ENCODE data around the gene SPOUT1. TPM values are rescaled to one million over a fixed set of nuclear protein-coding genes. Genes with fewer than 3 reads are reported as not detected.

The SPOUT1 gene
- total and polyA plus RNA-seq, 11 donors: 6.1 to 24.7 (median 15.1) TPM

DNA sequence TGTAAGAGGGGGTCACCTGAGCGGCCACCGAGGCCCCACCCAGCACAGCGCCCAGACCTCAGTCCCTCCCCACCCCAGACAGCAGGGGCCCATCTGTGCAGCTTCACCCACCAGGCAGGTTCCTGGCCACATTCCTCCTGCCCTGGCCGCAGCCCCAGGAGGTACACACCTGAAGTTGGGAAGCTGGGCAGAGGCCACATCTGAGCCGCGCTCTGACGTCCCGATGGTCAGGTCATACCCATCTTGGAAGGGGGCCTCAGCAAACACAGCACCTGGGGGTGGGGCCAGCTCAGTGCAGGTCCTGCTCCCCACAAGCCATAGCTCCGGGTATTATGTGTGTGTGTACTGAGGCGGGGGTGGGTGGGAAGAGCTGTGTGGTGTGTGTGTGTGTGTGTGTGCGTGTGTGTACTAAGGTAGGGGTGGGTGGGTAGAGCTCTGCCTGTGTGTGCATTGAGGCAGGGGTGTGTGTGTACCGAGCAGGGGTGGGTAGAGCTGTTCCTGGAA, 5.6 kb downstream of the SPOUT1 start:
- H3K4me1 ChIP-seq: peaks cover 0 to 25% (median 20%) of the 10 kb centered on the region in 12 donors
- TF ChIP-seq CTCF (IDR thresholded peaks at IDR 0.05): no peak
- TF ChIP-seq POLR2A (IDR thresholded peaks at IDR 0.05): no peak
- no peak for DNase-seq
- WGBS, 4 donors: 86 to 91% (median 90%) methylated on average over 5 to 12 of the region's 12 CpGs
- intact Hi-C loops (cut with DNase I): no loop called here
- H3K4me3 ChIP-seq: no peak overlapping the region
- no peaks in the 10 kb centered on the region for H3K9me3 ChIP-seq
- peaks cover 0 to 70% (median 62%) of the 10 kb centered on the region in 9 donors for H3K36me3 ChIP-seq
- ATAC-seq: no peak
- no peaks in the 10 kb centered on the region for H3K27me3 ChIP-seq
- H3K27ac ChIP-seq: no peak overlapping the region

DNA sequence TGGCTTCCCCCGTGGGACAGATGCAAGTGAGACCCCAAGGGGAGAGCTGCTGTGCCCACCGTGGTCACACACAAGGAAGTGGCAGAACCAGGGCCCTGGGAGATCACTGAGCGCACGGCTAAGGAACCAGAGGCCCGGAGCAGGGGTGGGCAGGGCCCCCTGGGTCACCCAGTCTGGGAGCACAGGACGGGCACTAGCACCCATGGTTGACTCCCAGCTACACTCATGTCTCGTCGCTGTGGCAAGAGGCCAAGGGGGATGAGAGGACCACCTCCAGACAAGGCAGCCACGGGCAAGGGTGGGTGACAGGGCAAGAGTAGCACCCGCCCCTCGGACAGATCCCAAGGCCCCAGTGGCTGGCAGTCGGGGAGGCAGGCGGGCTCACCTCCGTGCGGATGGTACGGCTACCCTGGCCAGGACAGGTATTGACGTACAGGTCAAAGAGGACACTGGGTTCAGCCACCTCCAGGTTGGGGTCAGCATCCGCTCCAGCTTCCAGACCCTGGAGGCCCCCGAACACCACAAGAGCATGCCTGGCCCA, 6.2 kb downstream of the SPOUT1 start:
- Histone ChIP-seq H3K4me1 (peaks cover 0 to 22% (median 16%) of the 10 kb centered on the region in 12 donors), H3K27me3 (no peaks in the 10 kb centered on the region), H3K36me3 (peaks cover 0 to 70% (median 62%) of the 10 kb centered on the region in 9 donors), H3K4me3 (no peak overlapping the region), H3K9me3 (no peaks in the 10 kb centered on the region), H3K27ac (no peak overlapping the region)
- intact Hi-C loops (cut with DNase I): no loop called here
- DNase-seq: no peak
- WGBS, 4 donors: 85 to 89% (median 88%) methylated on average over 4 to 19 of the region's 19 CpGs
- TF ChIP-seq CTCF (IDR thresholded peaks at IDR 0.05): no peak
- TF ChIP-seq POLR2A (IDR thresholded peaks at IDR 0.05): no peak
- no peak for ATAC-seq

DNA sequence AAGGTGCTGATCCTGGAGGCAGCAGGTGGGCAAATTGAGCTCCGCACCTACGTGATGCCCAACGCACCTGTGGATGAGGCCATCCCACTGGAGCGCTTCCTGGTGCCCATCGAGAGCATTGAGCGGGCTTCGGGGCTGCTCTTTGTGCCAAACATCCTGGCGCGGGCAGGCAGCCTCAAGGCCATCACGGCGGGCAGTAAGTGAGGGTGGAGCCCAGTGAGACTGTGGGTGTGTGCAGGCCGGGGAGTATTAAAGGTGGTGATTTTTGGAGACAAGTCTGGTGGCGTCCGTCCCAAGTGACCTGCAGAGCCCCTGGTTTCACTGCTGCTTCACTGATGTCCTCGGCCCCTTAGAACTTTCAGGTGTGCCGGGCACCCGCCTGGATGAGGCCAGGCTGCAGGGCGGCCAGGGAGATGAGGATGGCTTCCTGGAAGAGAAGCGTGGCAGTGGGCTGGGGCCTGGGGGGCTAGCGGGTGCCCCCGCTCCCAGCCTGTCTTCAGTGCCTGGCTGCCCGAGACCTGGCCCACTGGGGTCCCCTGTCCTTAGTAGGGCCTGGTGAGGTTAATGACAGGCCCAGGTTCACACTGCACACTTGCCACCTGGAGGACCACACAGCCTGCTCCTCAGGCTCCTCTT, 7.1 kb downstream of the SPOUT1 start:
- ATAC-seq (no peak), DNase-seq (no peak)
- no peaks in the 10 kb centered on the region for H3K27me3 ChIP-seq
- no peak for TF ChIP-seq CTCF (IDR thresholded peaks at IDR 0.05)
- TF ChIP-seq POLR2A (IDR thresholded peaks at IDR 0.05): no peak
- no peak overlapping the region for H3K4me3 ChIP-seq
- WGBS, 4 donors: 92 to 95% (median 94%) methylated on average over 19 to 22 of the region's 22 CpGs
- intact Hi-C loops (cut with DNase I): no loop called here
- H3K36me3 ChIP-seq: peaks cover 0 to 67% (median 58%) of the 10 kb centered on the region in 9 donors
- H3K4me1 ChIP-seq: peaks cover 0 to 20% (median 15%) of the 10 kb centered on the region in 12 donors
- no peaks in the 10 kb centered on the region for H3K9me3 ChIP-seq
- H3K27ac ChIP-seq: no peak overlapping the region

DNA sequence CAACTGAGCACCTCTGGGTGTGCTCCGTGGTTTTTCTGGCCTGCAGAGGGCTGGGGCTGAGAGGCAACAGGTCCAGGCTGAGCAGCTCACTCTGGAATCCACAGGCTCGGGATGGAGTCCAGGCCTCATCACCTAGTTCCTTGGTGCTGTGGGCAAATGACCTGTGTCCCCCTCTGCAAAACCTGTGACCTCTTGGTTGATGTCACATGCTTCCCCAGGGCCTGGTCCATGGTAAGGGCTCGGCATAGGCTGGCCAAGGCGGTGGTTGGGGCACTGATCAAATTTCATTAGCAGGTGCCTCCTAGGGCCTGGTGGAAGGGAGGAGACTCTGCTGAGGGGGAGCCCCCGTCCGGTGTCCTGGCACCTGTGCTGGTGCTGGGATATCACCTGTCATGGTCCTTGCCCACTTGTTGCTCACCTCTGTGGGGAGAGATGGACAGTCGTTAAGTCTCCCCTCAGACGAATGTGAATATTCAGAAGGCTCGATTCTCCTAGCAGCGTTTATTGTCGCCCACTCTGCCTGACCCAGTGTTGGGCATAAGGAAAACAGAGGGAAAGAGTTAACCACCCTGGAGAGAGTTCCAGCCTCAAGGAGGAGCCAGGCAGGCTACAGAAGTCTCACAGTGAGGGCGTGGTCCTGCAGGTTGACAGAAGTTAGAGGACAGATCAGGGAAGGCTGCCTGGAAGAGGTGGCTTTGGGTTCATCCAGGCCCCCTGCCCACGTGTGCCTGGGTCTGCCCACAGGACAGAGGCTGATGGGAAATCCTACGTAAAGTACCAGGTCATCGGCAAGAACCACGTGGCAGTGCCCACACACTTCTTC, 7.8 kb downstream of the SPOUT1 start:
- no peak overlapping the region for H3K27ac ChIP-seq
- H3K36me3 ChIP-seq: peaks cover 0 to 60% (median 53%) of the 10 kb centered on the region in 9 donors
- peaks cover 0 to 20% (median 15%) of the 10 kb centered on the region in 12 donors for H3K4me1 ChIP-seq
- no peaks in the 10 kb centered on the region for H3K9me3 ChIP-seq
- WGBS, 4 donors: 88 to 95% (median 89%) methylated on average over 14 to 16 of the region's 16 CpGs
- DNase-seq (no peak), ATAC-seq (no peak)
- no peak overlapping the region for H3K4me3 ChIP-seq
- intact Hi-C loops (cut with DNase I): no loop called here
- H3K27me3 ChIP-seq: no peaks in the 10 kb centered on the region
- TF ChIP-seq CTCF (IDR thresholded peaks at IDR 0.05): no peak
- no peak for TF ChIP-seq POLR2A (IDR thresholded peaks at IDR 0.05)
